Mesendoderm (in vitro differentiated cells): Measurements from ENCODE around the gene IL5.

Source experiments
- DNase-seq: peaks from one replicate; pipeline ENCODE4 v3.0.0; 2013
- H2AK5ac ChIP-seq: 2 replicates; pipeline ENCODE4 v1.6.1; 2013; ENCODE audit warnings: low read length, inconsistent platforms
- H2BK120ac ChIP-seq: 2 replicates; pipeline ENCODE4 v1.6.1; 2013; ENCODE audit warnings: low read depth, mild to moderate bottlenecking, low read length, moderate library complexity, mixed read lengths
- H2BK15ac ChIP-seq: replicated peaks from 2 replicates; pipeline ENCODE4 v1.6.1; 2013; ENCODE audit warnings: low read depth, mild to moderate bottlenecking, moderate library complexity
- H2BK5ac ChIP-seq: 2 replicates; pipeline ENCODE4 v1.6.1; 2013; ENCODE audit warnings: low read length, inconsistent platforms
- H3K18ac ChIP-seq: 2 replicates; pipeline ENCODE4 v1.6.1; 2013; ENCODE audit warnings: mild to moderate bottlenecking, low read length, mixed read lengths
- H3K23ac ChIP-seq: one replicate; pipeline ENCODE4 v1.6.1; 2013; ENCODE audit warnings: low read length
- H3K27ac ChIP-seq: 2 replicates; pipeline ENCODE4 v1.5.1; 2013; ENCODE audit warnings: low read depth, mild to moderate bottlenecking, inconsistent platforms, low read length, moderate library complexity
- H3K27me3 ChIP-seq: 2 replicates; pipeline ENCODE4 v1.6.1; 2013; ENCODE audit warnings: low read length, control low read depth, mild to moderate bottlenecking, inconsistent platforms; ENCODE audit not compliant: insufficient read depth, poor library complexity
- H3K36me3 ChIP-seq: 2 replicates; pipeline ENCODE4 v1.6.1; 2013; ENCODE audit warnings: low read length, inconsistent platforms; ENCODE audit not compliant: control insufficient read depth, insufficient read depth
- H3K4ac ChIP-seq: one replicate; pipeline ENCODE4 v1.6.1; 2013; ENCODE audit warnings: low read depth, mild to moderate bottlenecking, low read length, moderate library complexity
- H3K4me1 ChIP-seq: 2 replicates; pipeline ENCODE4 v1.6.1; 2013; ENCODE audit warnings: low read depth, low read length, inconsistent platforms; ENCODE audit not compliant: control insufficient read depth
- H3K4me2 ChIP-seq: 2 replicates; pipeline ENCODE4 v1.6.1; 2013; ENCODE audit warnings: low read length
- H3K4me3 ChIP-seq: 2 replicates; pipeline ENCODE4 v1.5.1; 2013; ENCODE audit warnings: mild to moderate bottlenecking, low read length
- H3K56ac ChIP-seq: one replicate; pipeline ENCODE4 v1.6.1; 2013; ENCODE audit warnings: low read length
- H3K79me1 ChIP-seq: 2 replicates; pipeline ENCODE4 v1.6.1; 2013; ENCODE audit warnings: low read length, inconsistent platforms
- H3K79me2 ChIP-seq: 2 replicates; pipeline ENCODE4 v1.6.1; 2013; ENCODE audit warnings: mild to moderate bottlenecking, low read length; ENCODE audit not compliant: control insufficient read depth, insufficient read depth
- H3K9ac ChIP-seq: 2 replicates; pipeline ENCODE4 v1.6.1; 2013; ENCODE audit warnings: low read length, inconsistent platforms
- H4K5ac ChIP-seq: one replicate; pipeline ENCODE4 v1.6.1; 2013; ENCODE audit warnings: low read length
- H4K8ac ChIP-seq: one replicate; pipeline ENCODE4 v1.6.1; 2013; ENCODE audit warnings: low read depth, mild to moderate bottlenecking, control low read depth, low read length, moderate library complexity
- WGBS: extraction: QIAGEN DNeasy Blood & Tissue Kit; methylation state at CpG from one replicate; pipeline ENCODE4 v1.1.7; 2013; ENCODE audit warnings: low lambda C conversion rate, missing lambda C conversion rate; ENCODE audit not compliant: insufficient coverage; ENCODE audit errors: extremely low coverage; 5-methylcytosine and 5-hydroxymethylcytosine counted together

The IL5 gene

GRCh38 chr5:132528866-132529634 is 14.3 kb downstream of the IL5 start:
- H3K27me3 ChIP-seq = no peaks in the 10 kb centered on the region
- H3K36me3 ChIP-seq = no peaks in the 10 kb centered on the region
- H2AK5ac ChIP-seq = no peak overlapping the region
- H4K5ac ChIP-seq = no peak overlapping the region
- no peak overlapping the region for H3K4me2 ChIP-seq
- H3K4ac ChIP-seq = no peak overlapping the region
- H3K79me2 ChIP-seq = no peaks in the 10 kb centered on the region
- H3K18ac ChIP-seq = no peak overlapping the region
- no peaks in the 10 kb centered on the region for H3K4me1 ChIP-seq
- no peak overlapping the region for H2BK5ac ChIP-seq
- H3K23ac ChIP-seq = no peak overlapping the region
- no peak overlapping the region for H2BK120ac ChIP-seq
- DNase-seq = no peak
- no peaks in the 10 kb centered on the region for H3K79me1 ChIP-seq
- H4K8ac ChIP-seq = no peak overlapping the region
- no peak overlapping the region for H2BK15ac ChIP-seq
- H3K27ac ChIP-seq = no peak overlapping the region
- no CpG with 5 or more reads among the region's 6 CpGs for WGBS
- H3K4me3 ChIP-seq = no peak overlapping the region
- H3K56ac ChIP-seq = no peak overlapping the region
- H3K9ac ChIP-seq = no peak overlapping the region

- WGBS = no CpG with 5 or more reads among the region's 2 CpGs
- H3K4me3 ChIP-seq = no peak overlapping the region
- no peak overlapping the region for H4K5ac ChIP-seq
- DNase-seq = no peak
- no peak overlapping the region for H2BK5ac ChIP-seq
- H3K27ac ChIP-seq = no peak overlapping the region
- no peaks in the 10 kb centered on the region for H3K4me1 ChIP-seq
- H3K18ac ChIP-seq = no peak overlapping the region
- H3K4me2 ChIP-seq = no peak overlapping the region
- no peak overlapping the region for H2AK5ac ChIP-seq
- H2BK120ac ChIP-seq = no peak overlapping the region
- no peak overlapping the region for H3K4ac ChIP-seq
- H3K9ac ChIP-seq = no peak overlapping the region
- no peak overlapping the region for H3K23ac ChIP-seq
- H3K56ac ChIP-seq = no peak overlapping the region
- H3K36me3 ChIP-seq = no peaks in the 10 kb centered on the region
- H2BK15ac ChIP-seq = no peak overlapping the region
- no peaks in the 10 kb centered on the region for H3K79me1 ChIP-seq
- no peaks in the 10 kb centered on the region for H3K27me3 ChIP-seq
- H4K8ac ChIP-seq = no peak overlapping the region
- H3K79me2 ChIP-seq = no peaks in the 10 kb centered on the region
Observed at GRCh38 chr5:132528021-132528420, 15.3 kb downstream of the IL5 start.

GRCh38 chr5:132526974-132527564 is 16.3 kb downstream of the IL5 start:
- no peak overlapping the region for H3K56ac ChIP-seq
- no peak overlapping the region for H4K5ac ChIP-seq
- WGBS = no CpG with 5 or more reads among the region's 8 CpGs
- no peaks in the 10 kb centered on the region for H3K4me1 ChIP-seq
- H3K27me3 ChIP-seq = no peaks in the 10 kb centered on the region
- no peak overlapping the region for H2BK15ac ChIP-seq
- H3K23ac ChIP-seq = no peak overlapping the region
- H3K4me3 ChIP-seq = no peak overlapping the region
- H3K4ac ChIP-seq = no peak overlapping the region
- H3K79me2 ChIP-seq = no peaks in the 10 kb centered on the region
- H3K27ac ChIP-seq = no peak overlapping the region
- no peak overlapping the region for H4K8ac ChIP-seq
- H2BK120ac ChIP-seq = no peak overlapping the region
- no peak overlapping the region for H2AK5ac ChIP-seq
- DNase-seq = no peak
- H3K79me1 ChIP-seq = no peaks in the 10 kb centered on the region
- H3K4me2 ChIP-seq = no peak overlapping the region
- no peaks in the 10 kb centered on the region for H3K36me3 ChIP-seq
- no peak overlapping the region for H3K18ac ChIP-seq
- H3K9ac ChIP-seq = no peak overlapping the region
- no peak overlapping the region for H2BK5ac ChIP-seq

GRCh38 chr5:132526290-132526973 is 16.9 kb downstream of the IL5 start:
- Histone ChIP-seq H4K5ac (no peak overlapping the region), H3K79me1 (no peaks in the 10 kb centered on the region), H3K4me2 (peak overlapping the region; percentile 5), H3K27ac (no peak overlapping the region), H3K4me3 (no peak overlapping the region), H2BK120ac (no peak overlapping the region), H3K56ac (no peak overlapping the region), H2BK5ac (no peak overlapping the region), H3K36me3 (no peaks in the 10 kb centered on the region), H4K8ac (no peak overlapping the region), H2BK15ac (no peak overlapping the region), H3K27me3 (no peaks in the 10 kb centered on the region), H3K4ac (no peak overlapping the region), H3K18ac (no peak overlapping the region), H2AK5ac (no peak overlapping the region), H3K4me1 (no peaks in the 10 kb centered on the region), H3K9ac (no peak overlapping the region), H3K23ac (no peak overlapping the region), H3K79me2 (no peaks in the 10 kb centered on the region)
- peak; percentile 71 for DNase-seq
- WGBS = no CpG with 5 or more reads among the region's 11 CpGs

GRCh38 chr5:132525299-132525724 is 18.0 kb downstream of the IL5 start:
- no peak overlapping the region for H2BK120ac ChIP-seq
- no peak overlapping the region for H3K23ac ChIP-seq
- no peak overlapping the region for H3K9ac ChIP-seq
- H3K18ac ChIP-seq = no peak overlapping the region
- no peak overlapping the region for H3K56ac ChIP-seq
- H3K79me2 ChIP-seq = no peaks in the 10 kb centered on the region
- H4K5ac ChIP-seq = no peak overlapping the region
- H3K36me3 ChIP-seq = no peaks in the 10 kb centered on the region
- no peak overlapping the region for H3K27ac ChIP-seq
- H3K4me2 ChIP-seq = no peak overlapping the region
- no peak overlapping the region for H2AK5ac ChIP-seq
- H4K8ac ChIP-seq = no peak overlapping the region
- no peak overlapping the region for H3K4ac ChIP-seq
- no peaks in the 10 kb centered on the region for H3K27me3 ChIP-seq
- no peaks in the 10 kb centered on the region for H3K4me1 ChIP-seq
- no peak overlapping the region for H3K4me3 ChIP-seq
- H3K79me1 ChIP-seq = no peaks in the 10 kb centered on the region
- H2BK5ac ChIP-seq = no peak overlapping the region
- H2BK15ac ChIP-seq = no peak overlapping the region
- no peak for DNase-seq
